ENCODE results near the gene CTDSPL. TPM values are rescaled to one million over a fixed set of nuclear protein-coding genes. Genes with fewer than 3 reads are reported as not detected.

CTDSPL gene
- total RNA-seq, 1 experiment from 2014 or later, result 34.4 TPM

DNA sequence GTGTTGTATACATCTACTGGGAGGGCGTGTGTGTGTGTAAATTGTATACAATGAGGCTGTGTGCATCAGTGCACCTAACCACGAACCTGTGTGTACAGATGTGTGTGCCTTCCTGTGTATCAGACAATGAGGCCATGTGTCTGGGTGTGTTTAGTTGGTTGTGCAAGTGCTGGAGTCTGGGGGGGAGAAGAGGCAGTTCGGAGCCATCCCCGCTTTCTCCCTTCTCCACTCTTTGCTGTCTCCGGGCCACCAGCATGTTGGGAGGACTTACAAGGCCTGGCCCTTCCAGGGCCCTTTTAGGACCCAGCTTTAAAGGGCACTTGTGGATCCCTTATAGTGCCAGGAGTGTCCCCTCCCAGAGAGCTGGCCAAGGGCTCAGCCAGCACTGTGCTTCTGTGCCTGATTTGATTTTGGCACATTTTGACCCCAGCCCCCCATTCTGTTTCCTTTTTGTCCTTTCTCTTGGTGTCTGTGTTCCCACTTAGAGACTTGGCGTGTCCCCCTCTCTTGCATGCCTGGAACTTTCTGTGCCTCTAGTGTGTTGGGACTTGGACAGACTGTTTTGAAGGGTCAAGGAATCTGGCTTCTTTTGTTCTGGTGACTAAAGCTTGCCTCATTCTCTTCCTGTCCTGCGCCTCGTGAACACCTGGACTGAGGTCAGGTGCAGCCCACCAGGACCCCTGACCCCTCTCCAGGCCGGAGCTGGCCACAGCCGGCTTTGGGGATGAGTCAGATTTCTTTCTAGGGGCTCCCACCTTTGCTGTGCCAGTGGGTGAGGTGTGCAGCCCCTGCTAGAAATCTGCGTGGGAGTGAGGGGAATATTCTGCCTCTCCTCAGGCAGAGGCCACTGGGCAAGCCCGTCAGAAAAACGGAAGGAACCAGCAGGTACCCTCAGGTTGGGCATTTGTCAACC is 1.5 kb downstream of the CTDSPL start:
- Histone ChIP-seq H3K9me2 (ENCODE audit: insufficient read depth) (no peaks in the 10 kb centered on the region), H3K9me3 (ENCODE audit: control insufficient read depth in 1 of 2, insufficient read depth in 1 of 2, low read depth in 1 of 2, low read length in 2 of 2) (no peaks in the 10 kb centered on the region), H4K20me1 (ENCODE audit: insufficient read depth) (peaks cover 7% of the 10 kb centered on the region; the same call in 1 of the 2 replicates), H3K9ac (ENCODE audit: low read length) (peak overlapping the region; percentile 69), H3K27me3 (ENCODE audit: insufficient read depth, low read length) (no peaks in the 10 kb centered on the region), H3K36me3 (ENCODE audit: control insufficient read depth in 1 of 2, insufficient read depth in 2 of 2, low read length in 2 of 2) (no peaks in the 10 kb centered on the region), H3K4me1 (ENCODE audit: control insufficient read depth in 1 of 2, insufficient read depth in 2 of 2, low read length in 2 of 2) (peaks cover 33 to 46% of the 10 kb centered on the region in 2 experiments), H3K79me2 (ENCODE audit: insufficient read depth, low read length) (peaks cover 61% of the 10 kb centered on the region), H2AFZ (ENCODE audit: low read depth, low read length, poor library complexity, severe bottlenecking) (no peak overlapping the region), H3K4me2 (ENCODE audit: low read length) (peak overlapping the region; percentile 76), H3K4me3 (replicated peaks in 1 of 2; ENCODE audit: low read depth in 1 of 2, low read length in 2 of 2) (peak overlapping the region; percentile 71 to 76), H3K27ac (ENCODE audit: low read depth, low read length) (peak overlapping the region; percentile 72)
- ChIA-PET CTCF (interaction anchor here (0.8 to 0.9 kb wide), 2 partner anchors 8 to 111 kb away, joined by 3 read pairs; no protein-coding TSS in a partner anchor), RAD21 (ENCODE audit: low non-redundant PET in 1 of 2, low total read pairs in 2 of 2, uncharacterized antibody in 2 of 2, unreplicated experiment in 2 of 2) (interaction anchor here in 1 of 2 experiments (0.7 to 1.3 kb wide), 3 partner anchors 102 to 134 kb away, joined by 3 read pairs; no protein-coding TSS in a partner anchor), POLR2A (interaction anchor here (1.1 kb wide), 1 partner anchor 104 kb away, joined by 3 read pairs; no protein-coding TSS in a partner anchor)
- no peak for DNase-seq (ENCODE audit: low read depth, low spot score)
- ATAC-seq, result no peak
- TF ChIP-seq, protein P1, sequence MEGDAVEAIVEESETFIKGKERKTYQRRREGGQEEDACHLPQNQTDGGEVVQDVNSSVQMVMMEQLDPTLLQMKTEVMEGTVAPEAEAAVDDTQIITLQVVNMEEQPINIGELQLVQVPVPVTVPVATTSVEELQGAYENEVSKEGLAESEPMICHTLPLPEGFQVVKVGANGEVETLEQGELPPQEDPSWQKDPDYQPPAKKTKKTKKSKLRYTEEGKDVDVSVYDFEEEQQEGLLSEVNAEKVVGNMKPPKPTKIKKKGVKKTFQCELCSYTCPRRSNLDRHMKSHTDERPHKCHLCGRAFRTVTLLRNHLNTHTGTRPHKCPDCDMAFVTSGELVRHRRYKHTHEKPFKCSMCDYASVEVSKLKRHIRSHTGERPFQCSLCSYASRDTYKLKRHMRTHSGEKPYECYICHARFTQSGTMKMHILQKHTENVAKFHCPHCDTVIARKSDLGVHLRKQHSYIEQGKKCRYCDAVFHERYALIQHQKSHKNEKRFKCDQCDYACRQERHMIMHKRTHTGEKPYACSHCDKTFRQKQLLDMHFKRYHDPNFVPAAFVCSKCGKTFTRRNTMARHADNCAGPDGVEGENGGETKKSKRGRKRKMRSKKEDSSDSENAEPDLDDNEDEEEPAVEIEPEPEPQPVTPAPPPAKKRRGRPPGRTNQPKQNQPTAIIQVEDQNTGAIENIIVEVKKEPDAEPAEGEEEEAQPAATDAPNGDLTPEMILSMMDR (IDR thresholded peaks at IDR 0.05 in 2 of 3, conservative IDR thresholded peaks at IDR 0.05 in 1 of 3; ENCODE audit: borderline replicate concordance in 1 of 3, insufficient read depth in 1 of 3, low read depth in 2 of 3, low read length in 2 of 3), result 0 out of 6 replicates have a peak, but pooled peaks of 1 of the 3 experiments have one; percentile 2
- TF ChIP-seq JUND (IDR thresholded peaks at IDR 0.05) (no peak), EGR1 (IDR thresholded peaks at IDR 0.05; ENCODE audit: low read depth) (peak; percentile 53; the same call in 1 of the 2 replicates)
- BruUV-seq (replicated peaks), result no TSS peak
- intact Hi-C loops (cut with micrococcal nuclease), result no loop called here

Data from HCT116 (cell line).